Measurements from ENCODE around the gene DAPK1.

GRCh38 chr9:87638292-87638691 is 140.6 kb downstream of the DAPK1 start:
- no peak for TF ChIP-seq CTCF (IDR thresholded peaks at IDR 0.05)
- no peak for TF ChIP-seq POLR2AphosphoS5 (IDR thresholded peaks at IDR 0.05; ENCODE audit: insufficient read depth in 1 of 2, low read depth in 1 of 2)
- TF ChIP-seq POLR2A (IDR thresholded peaks at IDR 0.05), result no peak

Measured in vagina (tissue), 2 donors.